Type B pancreatic cell (in vitro differentiated cells): ENCODE results near the gene CCDC33. TPM values are rescaled to one million over a fixed set of nuclear protein-coding genes. Genes with fewer than 3 reads are reported as not detected.

Source experiments
- DNase-seq: peaks from one replicate; pipeline ENCODE4 v3.0.0; 2021; ENCODE audit warnings: mixed read lengths; ENCODE audit not compliant: unreplicated experiment; ENCODE audit errors: extremely low spot score
- H3K27ac Mint-ChIP-seq: 2 replicates; pipeline ENCODE4 v1.8.0; 2021; ENCODE audit warnings: mild to moderate bottlenecking, mixed read lengths
- H3K27me3 Mint-ChIP-seq: 2 replicates; pipeline ENCODE4 v1.8.0; 2021; ENCODE audit warnings: mixed read lengths
- H3K36me3 Mint-ChIP-seq: 2 replicates; pipeline ENCODE4 v1.8.0; 2021; ENCODE audit warnings: mixed read lengths
- H3K4me1 Mint-ChIP-seq: one replicate; pipeline ENCODE4 v1.8.0; 2021; ENCODE audit warnings: mixed read lengths; ENCODE audit not compliant: unreplicated experiment
- H3K4me3 Mint-ChIP-seq: 2 replicates; pipeline ENCODE4 v1.8.0; 2021; ENCODE audit warnings: mild to moderate bottlenecking, mixed read lengths
- H3K9me3 Mint-ChIP-seq: 2 replicates; pipeline ENCODE4 v1.8.0; 2021; ENCODE audit warnings: mixed read lengths
- CTCF ChIP-seq: fragments of 200-600 bp; sonication (generic); conservative IDR thresholded peaks from 2 replicates; pipeline ENCODE4 v1.5.0; 2021; ENCODE audit warnings: antibody characterized with exemption, mild to moderate bottlenecking
- total RNA-seq: library from RNA; stranded (reverse); gene quantifications from 2 replicates; pipeline ENCODE4 v1.2.1, GENCODE V29; 2021; ENCODE audit warnings: low replicate concordance

CCDC33 gene
- total RNA-seq, 1 donor from 2014 or later = 5.0 TPM

GRCh38 chr15:74283368-74283767 is 47.2 kb downstream of the CCDC33 start:
- no peak for TF ChIP-seq CTCF
- no peak overlapping the region for H3K27ac Mint-ChIP-seq
- H3K9me3 Mint-ChIP-seq = no peaks in the 10 kb centered on the region
- H3K36me3 Mint-ChIP-seq = no peaks in the 10 kb centered on the region
- H3K4me3 Mint-ChIP-seq = no peak overlapping the region
- peaks cover 20% of the 10 kb centered on the region for H3K4me1 Mint-ChIP-seq
- no peak for DNase-seq
- H3K27me3 Mint-ChIP-seq = peaks cover 35% of the 10 kb centered on the region

DNA sequence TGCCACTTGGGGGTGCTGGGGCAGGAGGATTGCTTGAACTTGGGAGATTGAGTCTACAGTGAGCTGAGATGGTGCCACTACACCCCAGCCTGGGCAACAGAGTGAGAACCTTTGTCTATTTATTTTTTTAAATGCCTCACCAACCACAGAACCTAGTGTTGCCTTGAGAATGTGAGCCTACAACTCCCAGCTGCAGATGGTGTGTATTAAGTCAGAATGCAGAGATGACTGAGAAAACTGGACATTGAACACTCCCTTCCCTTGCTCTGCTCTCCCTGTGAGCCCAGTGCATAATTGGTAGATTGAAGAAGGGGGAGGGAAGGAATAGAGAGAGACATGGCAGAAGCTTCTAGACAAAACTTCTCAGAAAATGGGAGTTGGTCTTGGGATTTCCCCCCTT is 53.5 kb downstream of the CCDC33 start:
- Mint-ChIP-seq H3K9me3 (peaks cover 5% of the 10 kb centered on the region), H3K4me1 (peaks cover 16% of the 10 kb centered on the region), H3K27ac (no peak overlapping the region), H3K4me3 (no peak overlapping the region), H3K36me3 (no peaks in the 10 kb centered on the region), H3K27me3 (peaks cover 52% of the 10 kb centered on the region)
- DNase-seq = no peak
- no peak for TF ChIP-seq CTCF

GRCh38 chr15:74290645-74291044 is 54.5 kb downstream of the CCDC33 start:
- Mint-ChIP-seq H3K36me3 (no peaks in the 10 kb centered on the region), H3K27me3 (peaks cover 57% of the 10 kb centered on the region), H3K9me3 (peaks cover 5% of the 10 kb centered on the region), H3K4me3 (no peak overlapping the region), H3K27ac (no peak overlapping the region), H3K4me1 (peaks cover 16% of the 10 kb centered on the region)
- no peak for TF ChIP-seq CTCF
- DNase-seq = no peak

- peaks cover 55% of the 10 kb centered on the region for H3K27me3 Mint-ChIP-seq
- H3K4me1 Mint-ChIP-seq = peaks cover 16% of the 10 kb centered on the region
- no peak for TF ChIP-seq CTCF
- H3K9me3 Mint-ChIP-seq = peaks cover 5% of the 10 kb centered on the region
- peak overlapping the region; percentile 20 for H3K4me3 Mint-ChIP-seq
- H3K36me3 Mint-ChIP-seq = no peaks in the 10 kb centered on the region
- peak; percentile 92 for DNase-seq
- H3K27ac Mint-ChIP-seq = peak overlapping the region; percentile 32
Measured at GRCh38 chr15:74291101-74292071, 55.3 kb downstream of the CCDC33 start.

- Mint-ChIP-seq H3K9me3 (peaks cover 5% of the 10 kb centered on the region), H3K4me3 (no peak overlapping the region), H3K27me3 (peaks cover 57% of the 10 kb centered on the region), H3K4me1 (peaks cover 20% of the 10 kb centered on the region), H3K27ac (no peak overlapping the region), H3K36me3 (no peaks in the 10 kb centered on the region)
- TF ChIP-seq CTCF = no peak
- DNase-seq = no peak
Measured at GRCh38 chr15:74293021-74293810, 57.1 kb downstream of the CCDC33 start.
